Cardiac septum (tissue), 1 donor: Measurements from ENCODE around the gene TSHZ2. TPM values are rescaled to one million over a fixed set of nuclear protein-coding genes. Genes with fewer than 3 reads are reported as not detected.
"Not testable (repeated sequence)": the region's sequence is repeated elsewhere in the genome, so short reads cannot be mapped to it uniquely, and the experiment has no call there.

Experiments used
- DNase-seq: peaks from one replicate; pipeline ENCODE4 v3.0.0-alpha.2; 2020; ENCODE audit warnings: low spot score
- intact Hi-C: fragments of 100-400 bp; cut with DNase I; formaldehyde crosslinking; loops from one replicate; pipeline ENCODE4 v1.14.0; 2022
- total RNA-seq: library from RNA; stranded (reverse); fragmentation: NEBNext Ultra II Directional; extraction: Animal tissue kit (Norgen Biotek cat#: 25700); gene quantifications from one replicate; pipeline ENCODE4 v1.2.1, GENCODE V29; 2021
- donor health status: DM: no; HTN: no; CAD: no.

TSHZ2 gene
- total RNA-seq, 1 donor from 2014 or later, result 7.5 TPM

GRCh38 chr20:53513489-53514298 lies 541.5 kb downstream of the TSHZ2 start:
- no peak for DNase-seq
- intact Hi-C loops, result no loop called here

- no peak for DNase-seq
- intact Hi-C loops, result no loop called here
Observed at GRCh38 chr20:53515749-53516148, 543.6 kb downstream of the TSHZ2 start.

- DNase-seq, result no peak
- intact Hi-C loops, result no loop called here
Observed at GRCh38 chr20:53517146-53517545, 545.0 kb downstream of the TSHZ2 start.

GRCh38 chr20:53521421-53521820 lies 549.3 kb downstream of the TSHZ2 start:
- intact Hi-C loops, DNase-seq: not testable (repeated sequence)

GRCh38 chr20:53522026-53522425 lies 549.9 kb downstream of the TSHZ2 start:
- intact Hi-C loops, result no loop called here
- DNase-seq, result no peak

- intact Hi-C loops, result no loop called here
- DNase-seq, result no peak
Observed at GRCh38 chr20:53522696-53523095, 550.5 kb downstream of the TSHZ2 start.

- intact Hi-C loops, DNase-seq: not testable (repeated sequence)
Observed at GRCh38 chr20:53523615-53524014, 551.5 kb downstream of the TSHZ2 start.

GRCh38 chr20:53524589-53525312 lies 552.6 kb downstream of the TSHZ2 start:
- DNase-seq, result no peak
- intact Hi-C loops, result no loop called here

GRCh38 chr20:53527196-53527595 lies 555.0 kb downstream of the TSHZ2 start:
- intact Hi-C loops, result no loop called here
- peak; percentile 59 for DNase-seq

GRCh38 chr20:53529658-53530057 lies 557.5 kb downstream of the TSHZ2 start:
- intact Hi-C loops, result no loop called here
- peak; percentile 46 for DNase-seq

- DNase-seq, result no peak
- intact Hi-C loops, result no loop called here
Observed at GRCh38 chr20:53530440-53530839, 558.3 kb downstream of the TSHZ2 start.

- DNase-seq, intact Hi-C loops: not testable (repeated sequence)
Observed at GRCh38 chr20:53532654-53533312, 560.6 kb downstream of the TSHZ2 start.

GRCh38 chr20:53533500-53533899 lies 561.3 kb downstream of the TSHZ2 start:
- DNase-seq, result no peak
- intact Hi-C loops, result no loop called here

- no peak for DNase-seq
- intact Hi-C loops, result no loop called here
Observed at GRCh38 chr20:53534037-53534436, 561.9 kb downstream of the TSHZ2 start.

- no peak for DNase-seq
- intact Hi-C loops, result no loop called here
Observed at GRCh38 chr20:53535878-53536277, 563.7 kb downstream of the TSHZ2 start.

- intact Hi-C loops, DNase-seq: not testable (repeated sequence)
Observed at GRCh38 chr20:53536382-53536781, 564.2 kb downstream of the TSHZ2 start.

- intact Hi-C loops, result no loop called here
- no peak for DNase-seq
Observed at GRCh38 chr20:53539516-53539915, 567.4 kb downstream of the TSHZ2 start.
